HepG2 (cell line): ENCODE measurements around the gene PRKCZ. TPM values are rescaled to one million over a fixed set of nuclear protein-coding genes. Genes with fewer than 3 reads are reported as not detected.

Experiments
- AKAP8 ChIP-seq: sonication (generic); formaldehyde crosslinking; IDR thresholded peaks from 2 replicates; pipeline ENCODE4 v1.5.1; 2020; ENCODE audit warnings: mild to moderate bottlenecking, missing genetic modification reagents
- ARNTL ChIP-seq: sonication (generic); formaldehyde crosslinking; IDR thresholded peaks from 2 replicates; pipeline ENCODE4 v1.4.0; 2020; ENCODE audit warnings: mild to moderate bottlenecking, missing genetic modification reagents
- CHD2 ChIP-seq: IDR thresholded peaks from 2 replicates; pipeline ENCODE4 v1.6.1; 2011; ENCODE audit warnings: low read depth, low read length, improper control_type of control experiment
- CHD4 ChIP-seq: fragments of 200-600 bp; sonication (generic); IDR thresholded peaks from 2 replicates; pipeline ENCODE4 v1.7.0; 2017; ENCODE audit warnings: mild to moderate bottlenecking, low read length, borderline replicate concordance
- FLYWCH1 ChIP-seq: sonication (generic); formaldehyde crosslinking; IDR thresholded peaks from 2 replicates; pipeline ENCODE4 v1.8.1; 2023; ENCODE audit warnings: mild to moderate bottlenecking, missing genetic modification reagents
- GLI4 ChIP-seq: sonication (generic); formaldehyde crosslinking; IDR thresholded peaks from 2 replicates; pipeline ENCODE4 v1.5.1; 2020; ENCODE audit warnings: missing genetic modification reagents, mild to moderate bottlenecking, moderate library complexity, borderline replicate concordance
- GLMP ChIP-seq: sonication (generic); formaldehyde crosslinking; IDR thresholded peaks from 2 replicates; pipeline ENCODE4 v1.9.0; 2021; ENCODE audit warnings: missing genetic modification reagents, mild to moderate bottlenecking, borderline replicate concordance
- HMG20B ChIP-seq: conservative IDR thresholded peaks from 2 replicates; pipeline ENCODE4 v1.6.1; 2016; ENCODE audit warnings: missing genetic modification reagents, missing compliant biosample characterization
- HNRNPH1 ChIP-seq: fragments of 200-400 bp; formaldehyde crosslinking; optimal IDR thresholded peaks from 2 replicates; pipeline ENCODE3; 2017; ENCODE audit warnings: mild to moderate bottlenecking, low read depth, low read length
- KDM3A ChIP-seq: IDR thresholded peaks from 2 replicates; pipeline ENCODE4 v1.6.1; 2018; ENCODE audit warnings: low read depth, missing compliant biosample characterization
- MEF2D ChIP-seq: sonication (generic); formaldehyde crosslinking; IDR thresholded peaks from 2 replicates; pipeline ENCODE4 v1.5.1; 2020; ENCODE audit warnings: mild to moderate bottlenecking, missing genetic modification reagents
- MLLT10 ChIP-seq: sonication (generic); formaldehyde crosslinking; IDR thresholded peaks from 2 replicates; pipeline ENCODE4 v1.4.0; 2020; ENCODE audit warnings: missing genetic modification reagents
- NFIB ChIP-seq: sonication (generic); formaldehyde crosslinking; IDR thresholded peaks from 2 replicates; pipeline ENCODE4 v1.9.0; 2021; ENCODE audit warnings: missing genetic modification reagents, mild to moderate bottlenecking, borderline replicate concordance
- NR2F1 ChIP-seq, 2 experiments: fragments of 450-650 bp in 1 of 2; formaldehyde crosslinking in 1 of 2; IDR thresholded peaks; 2 replicates each; pipeline versions ENCODE4 v1.5.0 to v1.6.1; 2016 to 2020; ENCODE audit warnings: mild to moderate bottlenecking in 1 of 2, missing compliant biosample characterization in 1 of 2, missing genetic modification reagents in 1 of 2, moderate library complexity in 1 of 2
- TFDP1 ChIP-seq: IDR thresholded peaks from 2 replicates; pipeline ENCODE4 v1.6.1; 2016; ENCODE audit warnings: missing compliant biosample characterization, missing genetic modification reagents, borderline replicate concordance
- ZNF124 ChIP-seq: sonication (generic); formaldehyde crosslinking; IDR thresholded peaks from 2 replicates; pipeline ENCODE4 v1.4.0; 2020; ENCODE audit warnings: missing genetic modification reagents
- ZNF24 ChIP-seq: fragments of 450-650 bp; IDR thresholded peaks from 2 replicates; pipeline ENCODE4 v1.6.1; 2017; ENCODE audit warnings: antibody characterized with exemption, mild to moderate bottlenecking
- ZNF414 ChIP-seq: sonication (generic); formaldehyde crosslinking; IDR thresholded peaks from 2 replicates; pipeline ENCODE4 v1.5.0; 2020; ENCODE audit warnings: missing genetic modification reagents
- ZNF577 ChIP-seq: sonication (generic); formaldehyde crosslinking; IDR thresholded peaks from 2 replicates; pipeline ENCODE4 v1.4.0; 2020; ENCODE audit warnings: mild to moderate bottlenecking, low read depth, missing genetic modification reagents, borderline replicate concordance
- ZNF710 ChIP-seq: sonication (generic); formaldehyde crosslinking; IDR thresholded peaks from 2 replicates; pipeline ENCODE4 v1.5.0; 2020; ENCODE audit warnings: mild to moderate bottlenecking, missing genetic modification reagents, borderline replicate concordance
- ZXDC ChIP-seq: sonication (generic); formaldehyde crosslinking; IDR thresholded peaks from 2 replicates; pipeline ENCODE4 v1.5.0; 2020; ENCODE audit warnings: mild to moderate bottlenecking, missing genetic modification reagents
- polyA plus RNA-seq, 8 experiments: library from polyadenylated mRNA; depleted of rRNA in 3 of 8; stranded (reverse) in 7 of 8; unstranded in 1 of 8; fragments of >200 nt; fragmentation: Illumina TruSeq in 4 of 8; extraction: Trizol in 4 of 8; gene quantifications; 2 replicates each; pipeline versions ENCODE4 v1.2.1 to v1.2.3, GENCODE V29; 2011 to 2016; ENCODE audit warnings: low read depth in 4 of 8, missing spikeins in 1 of 8, mixed read lengths in 1 of 8; ENCODE audit not compliant: insufficient read depth in 1 of 8
- total RNA-seq, 5 experiments: library from RNA; depleted of rRNA; stranded (reverse); fragments of >200 nt; fragmentation: Illumina TruSeq; extraction: Trizol; gene quantifications; 2 replicates each; pipeline ENCODE4 v1.2.3, GENCODE V29; 2016; ENCODE audit warnings: low read depth in 1 of 5

Gene PRKCZ
- total and polyA plus RNA-seq, 2 of the 13 experiments (the other 11 are each of a cell fraction or from before 2014, with no cell fraction given), result 34.7 to 85.2 TPM

- 0 out of 2 replicates have a peak, but pooled peaks have one; percentile 7 for TF ChIP-seq ZXDC (CRISPR knock-in tag)
- no peak for TF ChIP-seq ZNF24
- TF ChIP-seq CHD4, result no peak
- TF ChIP-seq ZNF414, result no peak
- no peak for TF ChIP-seq TFDP1 (CRISPR knock-in tag)
- no peak for TF ChIP-seq ARNTL
- no peak for TF ChIP-seq GLI4 (CRISPR knock-in tag)
- TF ChIP-seq ZNF710, result no peak
- TF ChIP-seq ZNF577 (CRISPR knock-in tag), result no peak
- no peak; the same call in none of the 2 replicates for TF ChIP-seq AKAP8
- TF ChIP-seq ZNF124, result no peak
- no peak for TF ChIP-seq GLMP (CRISPR knock-in tag)
- no peak for TF ChIP-seq HMG20B (CRISPR knock-in tag)
- TF ChIP-seq NFIB, result no peak
- no peak for TF ChIP-seq MLLT10 (CRISPR knock-in tag)
- no peak for TF ChIP-seq FLYWCH1
- no peak for TF ChIP-seq CHD2
- TF ChIP-seq HNRNPH1, result no peak
- TF ChIP-seq NR2F1 (CRISPR knock-in tag; IDR thresholded peaks at IDR 0.05), result no peak
- 0 out of 2 replicates have a peak, but pooled peaks have one; percentile 1 for TF ChIP-seq KDM3A (CRISPR knock-in tag)
- no peak for TF ChIP-seq MEF2D
Measured at GRCh38 chr1:2232916-2233438, 182.8 kb downstream of the PRKCZ start (continued).
